ACC112 (cell line): Measurements from ENCODE around the gene SF3B5.
"Not testable (repeated sequence)": the region's sequence is repeated elsewhere in the genome, so short reads cannot be mapped to it uniquely, and the experiment has no call there.

ENCODE experiments used
- H2AFZ ChIP-seq: fragments of 200-600 bp; sonication (generic); one replicate; pipeline ENCODE4 v1.6.0; 2017; ENCODE audit warnings: antibody characterized with exemption, low read length; ENCODE audit not compliant: unreplicated experiment
- H3K27ac ChIP-seq: fragments of 200-600 bp; sonication (generic); 2 replicates; pipeline ENCODE4 v1.5.1; 2014; ENCODE audit warnings: low read depth, mild to moderate bottlenecking, antibody characterized with exemption, low read length, moderate library complexity
- H3K27me3 ChIP-seq: fragments of 200-600 bp; sonication (generic); 2 replicates; pipeline ENCODE4 v1.6.1; 2014; ENCODE audit warnings: mild to moderate bottlenecking, antibody characterized with exemption, low read length, moderate library complexity, mixed read lengths; ENCODE audit not compliant: insufficient read depth
- H3K36me3 ChIP-seq: fragments of 200-600 bp; sonication (generic); 2 replicates; pipeline ENCODE4 v1.6.1; 2016; ENCODE audit warnings: mild to moderate bottlenecking, antibody characterized with exemption, low read length, moderate library complexity, mixed read lengths; ENCODE audit not compliant: insufficient read depth
- H3K4me1 ChIP-seq: fragments of 200-600 bp; sonication (generic); one replicate; pipeline ENCODE4 v1.6.1; 2016; ENCODE audit warnings: low read length, mixed read lengths; ENCODE audit not compliant: insufficient read depth, unreplicated experiment, control insufficient read depth
- H3K4me3 ChIP-seq: fragments of 200-600 bp; sonication (generic); 2 replicates; pipeline ENCODE4 v1.5.1; 2014; ENCODE audit warnings: mild to moderate bottlenecking, low read depth, low read length
- H3K79me2 ChIP-seq: fragments of 200-600 bp; sonication (generic); one replicate; pipeline ENCODE4 v1.6.0; 2016; ENCODE audit warnings: low read length; ENCODE audit not compliant: control insufficient read depth, unreplicated experiment, insufficient read depth

SF3B5 gene

GRCh38 chr6:144132167-144132690 lies 36.9 kb upstream of the SF3B5 start:
- not testable (repeated sequence) for H2AFZ ChIP-seq, H3K36me3 ChIP-seq, H3K27me3 ChIP-seq, H3K79me2 ChIP-seq, H3K27ac ChIP-seq, H3K4me3 ChIP-seq
- peaks cover 24% of the 10 kb centered on the region for H3K4me1 ChIP-seq

GRCh38 chr6:144131248-144131709 lies 35.9 kb upstream of the SF3B5 start:
- H3K36me3 ChIP-seq, result no peaks in the 10 kb centered on the region
- H3K27me3 ChIP-seq, result no peaks in the 10 kb centered on the region
- H2AFZ ChIP-seq, result no peak overlapping the region
- H3K27ac ChIP-seq, result peak overlapping the region; percentile 73
- H3K4me3 ChIP-seq, result peak overlapping the region; percentile 14; the same call in 1 of the 2 replicates
- peaks cover 24% of the 10 kb centered on the region for H3K4me1 ChIP-seq
- H3K79me2 ChIP-seq, result no peaks in the 10 kb centered on the region

- Histone ChIP-seq H3K27me3 (no peaks in the 10 kb centered on the region), H3K36me3 (no peaks in the 10 kb centered on the region), H3K4me1 (peaks cover 18% of the 10 kb centered on the region), H3K79me2 (no peaks in the 10 kb centered on the region), H3K27ac (no peak overlapping the region), H2AFZ (no peak overlapping the region), H3K4me3 (no peak overlapping the region)
Measured at GRCh38 chr6:144129469-144129868, 34.1 kb upstream of the SF3B5 start.

GRCh38 chr6:144127097-144127496 lies 31.7 kb upstream of the SF3B5 start:
- Histone ChIP-seq H3K4me3 (no peak overlapping the region), H3K4me1 (peaks cover 12% of the 10 kb centered on the region), H3K27me3 (no peaks in the 10 kb centered on the region), H2AFZ (no peak overlapping the region), H3K79me2 (no peaks in the 10 kb centered on the region), H3K36me3 (no peaks in the 10 kb centered on the region), H3K27ac (no peak overlapping the region)

- H3K27ac ChIP-seq, result no peak overlapping the region
- H3K27me3 ChIP-seq, result no peaks in the 10 kb centered on the region
- no peaks in the 10 kb centered on the region for H3K36me3 ChIP-seq
- H3K4me3 ChIP-seq, result no peak overlapping the region
- H3K4me1 ChIP-seq, result no peaks in the 10 kb centered on the region
- H2AFZ ChIP-seq, result no peak overlapping the region
- H3K79me2 ChIP-seq, result no peaks in the 10 kb centered on the region
Measured at GRCh38 chr6:144123836-144124235, 28.5 kb upstream of the SF3B5 start.

- no peak overlapping the region for H3K4me3 ChIP-seq
- H2AFZ ChIP-seq, result no peak overlapping the region
- no peak overlapping the region for H3K27ac ChIP-seq
- no peaks in the 10 kb centered on the region for H3K36me3 ChIP-seq
- no peaks in the 10 kb centered on the region for H3K4me1 ChIP-seq
- H3K79me2 ChIP-seq, result no peaks in the 10 kb centered on the region
- H3K27me3 ChIP-seq, result no peaks in the 10 kb centered on the region
Measured at GRCh38 chr6:144123421-144123820, 28.0 kb upstream of the SF3B5 start.

- no peak overlapping the region for H2AFZ ChIP-seq
- H3K79me2 ChIP-seq, result no peaks in the 10 kb centered on the region
- H3K4me3 ChIP-seq, result no peak overlapping the region
- no peak overlapping the region for H3K27ac ChIP-seq
- no peaks in the 10 kb centered on the region for H3K27me3 ChIP-seq
- no peaks in the 10 kb centered on the region for H3K36me3 ChIP-seq
- no peaks in the 10 kb centered on the region for H3K4me1 ChIP-seq
Measured at GRCh38 chr6:144122861-144123260, 27.5 kb upstream of the SF3B5 start.

- no peak overlapping the region for H2AFZ ChIP-seq
- no peaks in the 10 kb centered on the region for H3K4me1 ChIP-seq
- no peaks in the 10 kb centered on the region for H3K27me3 ChIP-seq
- no peak overlapping the region for H3K27ac ChIP-seq
- H3K79me2 ChIP-seq, result no peaks in the 10 kb centered on the region
- H3K36me3 ChIP-seq, result no peaks in the 10 kb centered on the region
- no peak overlapping the region for H3K4me3 ChIP-seq
Measured at GRCh38 chr6:144119376-144119775, 24.0 kb upstream of the SF3B5 start.

- Histone ChIP-seq H3K79me2 (no peaks in the 10 kb centered on the region), H3K36me3 (no peaks in the 10 kb centered on the region), H3K27ac (no peak overlapping the region), H3K4me3 (no peak overlapping the region), H3K27me3 (no peaks in the 10 kb centered on the region), H3K4me1 (no peaks in the 10 kb centered on the region), H2AFZ (no peak overlapping the region)
Measured at GRCh38 chr6:144115219-144115618, 19.8 kb upstream of the SF3B5 start.

- Histone ChIP-seq H3K27me3 (no peaks in the 10 kb centered on the region), H3K4me1 (no peaks in the 10 kb centered on the region), H3K36me3 (no peaks in the 10 kb centered on the region), H2AFZ (no peak overlapping the region), H3K4me3 (no peak overlapping the region), H3K27ac (no peak overlapping the region), H3K79me2 (no peaks in the 10 kb centered on the region)
Measured at GRCh38 chr6:144113366-144113765, 18.0 kb upstream of the SF3B5 start.

- Histone ChIP-seq H2AFZ (no peak overlapping the region), H3K27me3 (no peaks in the 10 kb centered on the region), H3K79me2 (no peaks in the 10 kb centered on the region), H3K27ac (no peak overlapping the region), H3K4me1 (no peaks in the 10 kb centered on the region), H3K4me3 (no peak overlapping the region), H3K36me3 (no peaks in the 10 kb centered on the region)
Measured at GRCh38 chr6:144110210-144110609, 14.8 kb upstream of the SF3B5 start.
